ENCODE results near the gene FOXP1.

FOXP1 gene

DNA sequence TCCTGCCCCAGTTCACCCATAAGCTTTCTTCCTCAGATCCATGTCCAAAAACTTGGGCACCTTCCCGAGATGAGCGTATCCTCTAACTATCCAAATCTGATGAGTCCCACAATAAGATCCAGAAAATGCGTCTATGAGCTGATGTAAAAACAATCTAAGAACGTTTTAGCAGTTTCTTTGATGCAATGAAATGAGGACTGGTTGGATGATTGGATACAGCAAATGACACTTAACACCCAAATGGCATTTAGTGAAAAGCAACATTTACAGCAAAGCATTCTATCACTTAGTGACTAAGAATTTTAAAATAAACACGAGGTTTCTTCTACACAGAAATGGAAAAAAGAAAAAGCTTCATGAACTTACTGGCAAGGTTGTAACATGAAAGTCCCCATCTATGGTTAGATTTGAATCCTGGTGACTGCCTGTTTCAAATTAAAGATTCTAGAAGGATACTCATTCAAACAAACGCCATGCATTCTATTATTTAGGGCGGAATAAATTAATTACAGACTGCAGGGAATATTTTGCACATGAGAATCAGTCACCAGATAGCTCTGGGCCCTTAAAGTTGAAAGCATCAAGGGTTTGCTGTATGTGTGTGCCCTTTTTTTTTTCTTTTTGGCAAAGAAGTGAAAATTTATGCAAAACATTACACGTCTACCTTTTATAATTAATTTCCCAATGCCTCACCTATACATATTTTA is 598.6 kb downstream of the FOXP1 start:
- Histone ChIP-seq H3K27me3 (replicated peaks) (no peaks in the 10 kb centered on the region), H3K36me3 (replicated peaks) (peaks cover 34% of the 10 kb centered on the region), H3K4me3 (ENCODE audit: low read depth, low read length) (no peak overlapping the region), H3K27ac (no peak overlapping the region)
- no peak for DNase-seq
- in situ Hi-C loops (cut with HindIII; ENCODE audit: low pct_ligation_motif_present, low sequenced_read_pairs): no loop called here
- TF ChIP-seq, protein P1, sequence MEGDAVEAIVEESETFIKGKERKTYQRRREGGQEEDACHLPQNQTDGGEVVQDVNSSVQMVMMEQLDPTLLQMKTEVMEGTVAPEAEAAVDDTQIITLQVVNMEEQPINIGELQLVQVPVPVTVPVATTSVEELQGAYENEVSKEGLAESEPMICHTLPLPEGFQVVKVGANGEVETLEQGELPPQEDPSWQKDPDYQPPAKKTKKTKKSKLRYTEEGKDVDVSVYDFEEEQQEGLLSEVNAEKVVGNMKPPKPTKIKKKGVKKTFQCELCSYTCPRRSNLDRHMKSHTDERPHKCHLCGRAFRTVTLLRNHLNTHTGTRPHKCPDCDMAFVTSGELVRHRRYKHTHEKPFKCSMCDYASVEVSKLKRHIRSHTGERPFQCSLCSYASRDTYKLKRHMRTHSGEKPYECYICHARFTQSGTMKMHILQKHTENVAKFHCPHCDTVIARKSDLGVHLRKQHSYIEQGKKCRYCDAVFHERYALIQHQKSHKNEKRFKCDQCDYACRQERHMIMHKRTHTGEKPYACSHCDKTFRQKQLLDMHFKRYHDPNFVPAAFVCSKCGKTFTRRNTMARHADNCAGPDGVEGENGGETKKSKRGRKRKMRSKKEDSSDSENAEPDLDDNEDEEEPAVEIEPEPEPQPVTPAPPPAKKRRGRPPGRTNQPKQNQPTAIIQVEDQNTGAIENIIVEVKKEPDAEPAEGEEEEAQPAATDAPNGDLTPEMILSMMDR (IDR thresholded peaks at IDR 0.05; ENCODE audit: low read depth, low read length, missing control alignments): no peak

DNA sequence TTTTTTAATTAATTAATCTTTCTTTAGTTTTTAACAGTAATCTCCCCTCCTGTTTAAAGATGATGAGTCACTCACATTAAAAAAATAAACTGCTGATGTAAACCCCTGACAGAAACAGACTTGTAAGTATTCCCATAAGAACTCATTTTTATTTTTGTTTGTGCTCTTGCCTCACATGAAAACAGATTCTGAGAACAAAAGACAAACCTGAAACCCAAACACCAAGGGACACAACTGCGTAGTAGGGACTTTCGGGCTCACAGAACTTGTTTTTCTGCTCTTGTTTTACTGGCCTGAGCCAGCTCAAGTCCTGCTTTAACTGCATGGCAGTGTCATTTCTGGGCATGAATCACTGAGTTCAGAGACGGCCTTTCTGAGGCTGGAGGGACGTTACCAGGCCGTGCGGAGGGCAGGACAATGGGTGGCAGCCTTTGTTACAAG is 600.8 kb downstream of the FOXP1 start:
- H3K27ac ChIP-seq: peak overlapping the region; percentile 97
- TF ChIP-seq, protein P1 (IDR thresholded peaks at IDR 0.05; ENCODE audit: low read depth, low read length, missing control alignments): no peak
- no peaks in the 10 kb centered on the region for H3K27me3 ChIP-seq (replicated peaks)
- no peak overlapping the region for H3K4me3 ChIP-seq (ENCODE audit: low read depth, low read length)
- in situ Hi-C loops (cut with HindIII; ENCODE audit: low pct_ligation_motif_present, low sequenced_read_pairs): no loop called here
- H3K36me3 ChIP-seq (replicated peaks): peaks cover 35% of the 10 kb centered on the region
- DNase-seq: peak; percentile 85

DNA sequence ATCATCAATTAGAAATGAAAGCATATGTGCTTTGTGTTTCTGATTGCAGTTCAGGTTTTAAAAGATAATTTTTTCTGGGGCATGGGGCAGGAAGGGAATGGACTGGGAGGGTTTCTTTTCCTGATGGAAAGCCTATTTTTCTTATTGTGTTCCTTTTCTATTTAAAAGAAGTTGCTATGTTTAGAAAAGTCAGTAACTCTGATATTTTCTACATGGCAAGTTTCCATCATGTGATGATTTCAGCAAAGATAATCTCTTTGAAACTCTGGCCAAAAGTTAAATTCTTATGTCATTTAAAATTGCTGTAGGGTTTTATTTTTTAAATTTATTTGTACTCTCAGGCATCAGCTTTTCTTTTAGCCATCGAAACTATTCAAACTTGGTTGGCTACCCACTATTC is 601.2 kb downstream of the FOXP1 start:
- Histone ChIP-seq H3K36me3 (replicated peaks) (peaks cover 35% of the 10 kb centered on the region), H3K27me3 (replicated peaks) (no peaks in the 10 kb centered on the region), H3K27ac (peak overlapping the region; percentile 97), H3K4me3 (ENCODE audit: low read depth, low read length) (no peak overlapping the region)
- TF ChIP-seq, protein P1 (IDR thresholded peaks at IDR 0.05; ENCODE audit: low read depth, low read length, missing control alignments): no peak
- no peak for DNase-seq
- in situ Hi-C loops (cut with HindIII; ENCODE audit: low pct_ligation_motif_present, low sequenced_read_pairs): no loop called here

- in situ Hi-C loops (cut with HindIII; ENCODE audit: low pct_ligation_motif_present, low sequenced_read_pairs): no loop called here
These were observed 602.2 kb downstream of the FOXP1 start for GRCh38 chr3:70981231-70981880.

GRCh38 chr3:70980646-70981170 is 602.8 kb downstream of the FOXP1 start:
- TF ChIP-seq, protein P1 (IDR thresholded peaks at IDR 0.05; ENCODE audit: low read depth, low read length, missing control alignments): no peak
- peaks cover 37% of the 10 kb centered on the region for H3K36me3 ChIP-seq (replicated peaks)

More at GRCh38 chr3:70981231-70981880, 602.2 kb downstream of the FOXP1 start:
- Histone ChIP-seq H3K4me3 (ENCODE audit: low read depth, low read length) (no peak overlapping the region), H3K27me3 (replicated peaks) (no peaks in the 10 kb centered on the region), H3K36me3 (replicated peaks) (peaks cover 37% of the 10 kb centered on the region), H3K27ac (peak overlapping the region; percentile 97)
- TF ChIP-seq, protein P1 (IDR thresholded peaks at IDR 0.05; ENCODE audit: low read depth, low read length, missing control alignments): peak; percentile 5
- DNase-seq: no peak

More at GRCh38 chr3:70980646-70981170, 602.8 kb downstream of the FOXP1 start:
- in situ Hi-C loops (cut with HindIII; ENCODE audit: low pct_ligation_motif_present, low sequenced_read_pairs): no loop called here
- no peak for DNase-seq
- H3K4me3 ChIP-seq (ENCODE audit: low read depth, low read length): no peak overlapping the region
- no peaks in the 10 kb centered on the region for H3K27me3 ChIP-seq (replicated peaks)
- H3K27ac ChIP-seq: peak overlapping the region; percentile 15
